ENCODE results near the gene COL19A1. TPM values are rescaled to one million over a fixed set of nuclear protein-coding genes. Genes with fewer than 3 reads are reported as not detected.

The COL19A1 gene
- total and polyA plus RNA-seq, 3 donors from 2014 or later: 0.30 to 2.5 (median 1.4) TPM

GRCh38 chr6:70254784-70255183, 388.4 kb downstream of the COL19A1 start:
- no peaks in the 10 kb centered on the region for H3K9me3 ChIP-seq
- intact Hi-C loops (cut with DNase I; ENCODE audit: low total_unique reads): no loop called here
- 78 to 88% methylated on average over 2 of the region's 2 CpGs for WGBS, 2 donors
- no peak for TF ChIP-seq POLR2A (IDR thresholded peaks at IDR 0.05)
- TF ChIP-seq, protein P1, sequence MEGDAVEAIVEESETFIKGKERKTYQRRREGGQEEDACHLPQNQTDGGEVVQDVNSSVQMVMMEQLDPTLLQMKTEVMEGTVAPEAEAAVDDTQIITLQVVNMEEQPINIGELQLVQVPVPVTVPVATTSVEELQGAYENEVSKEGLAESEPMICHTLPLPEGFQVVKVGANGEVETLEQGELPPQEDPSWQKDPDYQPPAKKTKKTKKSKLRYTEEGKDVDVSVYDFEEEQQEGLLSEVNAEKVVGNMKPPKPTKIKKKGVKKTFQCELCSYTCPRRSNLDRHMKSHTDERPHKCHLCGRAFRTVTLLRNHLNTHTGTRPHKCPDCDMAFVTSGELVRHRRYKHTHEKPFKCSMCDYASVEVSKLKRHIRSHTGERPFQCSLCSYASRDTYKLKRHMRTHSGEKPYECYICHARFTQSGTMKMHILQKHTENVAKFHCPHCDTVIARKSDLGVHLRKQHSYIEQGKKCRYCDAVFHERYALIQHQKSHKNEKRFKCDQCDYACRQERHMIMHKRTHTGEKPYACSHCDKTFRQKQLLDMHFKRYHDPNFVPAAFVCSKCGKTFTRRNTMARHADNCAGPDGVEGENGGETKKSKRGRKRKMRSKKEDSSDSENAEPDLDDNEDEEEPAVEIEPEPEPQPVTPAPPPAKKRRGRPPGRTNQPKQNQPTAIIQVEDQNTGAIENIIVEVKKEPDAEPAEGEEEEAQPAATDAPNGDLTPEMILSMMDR (IDR thresholded peaks at IDR 0.05): no peak
- no peaks in the 10 kb centered on the region for H3K27me3 ChIP-seq
- no peak overlapping the region for H3K27ac ChIP-seq
- H3K36me3 ChIP-seq (ENCODE audit: low read depth, missing control alignments): no peaks in the 10 kb centered on the region
- no peak overlapping the region for H3K4me3 ChIP-seq
- H3K4me1 ChIP-seq: no peaks in the 10 kb centered on the region
- DNase-seq: no peak

GRCh38 chr6:70257768-70258273, 391.5 kb downstream of the COL19A1 start:
- Histone ChIP-seq H3K27ac (no peak overlapping the region), H3K27me3 (no peaks in the 10 kb centered on the region), H3K4me3 (no peak overlapping the region), H3K9me3 (no peaks in the 10 kb centered on the region), H3K4me1 (no peaks in the 10 kb centered on the region), H3K36me3 (ENCODE audit: low read depth, missing control alignments) (no peaks in the 10 kb centered on the region)
- WGBS, 2 donors: 90 to 94% methylated on average over 2 of the region's 2 CpGs
- TF ChIP-seq, protein P1 (IDR thresholded peaks at IDR 0.05): no peak
- TF ChIP-seq POLR2A (IDR thresholded peaks at IDR 0.05): no peak
- intact Hi-C loops (cut with DNase I; ENCODE audit: low total_unique reads): no loop called here
- DNase-seq: no peak

- 39% methylated on average over 1 of the region's 1 CpG for WGBS, 2 donors
- H3K36me3 ChIP-seq (ENCODE audit: low read depth, missing control alignments): no peaks in the 10 kb centered on the region
- DNase-seq: no peak
- intact Hi-C loops (cut with DNase I; ENCODE audit: low total_unique reads): no loop called here
- H3K27me3 ChIP-seq: no peaks in the 10 kb centered on the region
- H3K9me3 ChIP-seq: no peaks in the 10 kb centered on the region
- H3K4me3 ChIP-seq: no peak overlapping the region
- TF ChIP-seq, protein P1 (IDR thresholded peaks at IDR 0.05): no peak
- no peak for TF ChIP-seq POLR2A (IDR thresholded peaks at IDR 0.05)
- no peaks in the 10 kb centered on the region for H3K4me1 ChIP-seq
- H3K27ac ChIP-seq: no peak overlapping the region
These were observed 392.1 kb downstream of the COL19A1 start for GRCh38 chr6:70258483-70258882.

Small RNA genes lying within 50 kb of the gene (small RNA-seq; reads per million reads assigned to genes)
- gene RPL37P15: 0 reads per million in 2 donors

Other genes with a start within 250 kb of the COL19A1 start
- gene LMBRD1, start 69.5 kb upstream of the COL19A1 start, total RNA-seq: 10 to 100 TPM; 49.2 to 54.4 TPM
- 43.0 TPM for gene LMBRD1, start 69.5 kb upstream of the COL19A1 start, polyA plus RNA-seq (ENCODE audit: insufficient read depth, low read depth, low replicate concordance)